ENCODE measurements around the gene SFMBT2. TPM values are rescaled to one million over a fixed set of nuclear protein-coding genes. Genes with fewer than 3 reads are reported as not detected.
"Not testable (repeated sequence)": the region's sequence is repeated elsewhere in the genome, so short reads cannot be mapped to it uniquely, and the experiment has no call there.

SFMBT2 gene
- total RNA-seq, 1 experiment from 2014 or later: 1.3 TPM

DNA sequence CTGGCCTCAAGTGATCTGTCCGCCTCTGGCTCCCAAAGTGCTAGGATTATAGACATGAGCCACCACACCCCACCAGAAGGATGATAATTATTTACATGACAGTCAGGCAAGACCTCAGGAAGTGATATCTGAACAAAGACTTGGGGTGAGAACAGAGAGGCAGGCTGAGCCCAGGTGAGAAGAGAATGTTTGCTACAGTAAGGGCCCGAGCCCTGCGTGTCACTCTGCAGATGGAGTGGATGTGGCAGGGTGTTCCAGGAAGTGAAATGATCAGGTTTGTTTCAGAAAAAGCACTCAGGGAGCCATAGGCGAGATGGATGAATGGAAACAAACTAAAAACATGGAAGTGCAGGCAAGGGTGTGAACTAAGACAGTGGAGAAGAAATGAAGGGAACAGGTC is 22.2 kb downstream of the SFMBT2 start:
- no peak overlapping the region for H3K4me3 ChIP-seq (ENCODE audit: low read depth in 2 of 2, low read length in 2 of 2)
- BruUV-seq (replicated peaks): no TSS peak
- CTCF ChIA-PET: no interaction called here
- in situ Hi-C loops (cut with HindIII; ENCODE audit: low pct_unique_long_range_greater_than_20kb, low sequenced_read_pairs) (no loop called here), intact Hi-C loops (cut with micrococcal nuclease; ENCODE audit: unreplicated experiment) (no loop called here)
- ATAC-seq: no peak
- no peak overlapping the region for H3K27ac ChIP-seq (ENCODE audit: low read length)
- no peak for TF ChIP-seq SIN3A (IDR thresholded peaks at IDR 0.05; ENCODE audit: borderline replicate concordance, insufficient read depth, low read depth, low read length)
- TF ChIP-seq TCF7L2 (IDR thresholded peaks at IDR 0.05; ENCODE audit: low read depth, low read length): no peak
- no peak for TF ChIP-seq POLR2AphosphoS5 (IDR thresholded peaks at IDR 0.05; ENCODE audit: low read depth, low read length)
- TF ChIP-seq, protein P1, sequence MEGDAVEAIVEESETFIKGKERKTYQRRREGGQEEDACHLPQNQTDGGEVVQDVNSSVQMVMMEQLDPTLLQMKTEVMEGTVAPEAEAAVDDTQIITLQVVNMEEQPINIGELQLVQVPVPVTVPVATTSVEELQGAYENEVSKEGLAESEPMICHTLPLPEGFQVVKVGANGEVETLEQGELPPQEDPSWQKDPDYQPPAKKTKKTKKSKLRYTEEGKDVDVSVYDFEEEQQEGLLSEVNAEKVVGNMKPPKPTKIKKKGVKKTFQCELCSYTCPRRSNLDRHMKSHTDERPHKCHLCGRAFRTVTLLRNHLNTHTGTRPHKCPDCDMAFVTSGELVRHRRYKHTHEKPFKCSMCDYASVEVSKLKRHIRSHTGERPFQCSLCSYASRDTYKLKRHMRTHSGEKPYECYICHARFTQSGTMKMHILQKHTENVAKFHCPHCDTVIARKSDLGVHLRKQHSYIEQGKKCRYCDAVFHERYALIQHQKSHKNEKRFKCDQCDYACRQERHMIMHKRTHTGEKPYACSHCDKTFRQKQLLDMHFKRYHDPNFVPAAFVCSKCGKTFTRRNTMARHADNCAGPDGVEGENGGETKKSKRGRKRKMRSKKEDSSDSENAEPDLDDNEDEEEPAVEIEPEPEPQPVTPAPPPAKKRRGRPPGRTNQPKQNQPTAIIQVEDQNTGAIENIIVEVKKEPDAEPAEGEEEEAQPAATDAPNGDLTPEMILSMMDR (IDR thresholded peaks at IDR 0.05): no peak
- TF ChIP-seq, protein P2, sequence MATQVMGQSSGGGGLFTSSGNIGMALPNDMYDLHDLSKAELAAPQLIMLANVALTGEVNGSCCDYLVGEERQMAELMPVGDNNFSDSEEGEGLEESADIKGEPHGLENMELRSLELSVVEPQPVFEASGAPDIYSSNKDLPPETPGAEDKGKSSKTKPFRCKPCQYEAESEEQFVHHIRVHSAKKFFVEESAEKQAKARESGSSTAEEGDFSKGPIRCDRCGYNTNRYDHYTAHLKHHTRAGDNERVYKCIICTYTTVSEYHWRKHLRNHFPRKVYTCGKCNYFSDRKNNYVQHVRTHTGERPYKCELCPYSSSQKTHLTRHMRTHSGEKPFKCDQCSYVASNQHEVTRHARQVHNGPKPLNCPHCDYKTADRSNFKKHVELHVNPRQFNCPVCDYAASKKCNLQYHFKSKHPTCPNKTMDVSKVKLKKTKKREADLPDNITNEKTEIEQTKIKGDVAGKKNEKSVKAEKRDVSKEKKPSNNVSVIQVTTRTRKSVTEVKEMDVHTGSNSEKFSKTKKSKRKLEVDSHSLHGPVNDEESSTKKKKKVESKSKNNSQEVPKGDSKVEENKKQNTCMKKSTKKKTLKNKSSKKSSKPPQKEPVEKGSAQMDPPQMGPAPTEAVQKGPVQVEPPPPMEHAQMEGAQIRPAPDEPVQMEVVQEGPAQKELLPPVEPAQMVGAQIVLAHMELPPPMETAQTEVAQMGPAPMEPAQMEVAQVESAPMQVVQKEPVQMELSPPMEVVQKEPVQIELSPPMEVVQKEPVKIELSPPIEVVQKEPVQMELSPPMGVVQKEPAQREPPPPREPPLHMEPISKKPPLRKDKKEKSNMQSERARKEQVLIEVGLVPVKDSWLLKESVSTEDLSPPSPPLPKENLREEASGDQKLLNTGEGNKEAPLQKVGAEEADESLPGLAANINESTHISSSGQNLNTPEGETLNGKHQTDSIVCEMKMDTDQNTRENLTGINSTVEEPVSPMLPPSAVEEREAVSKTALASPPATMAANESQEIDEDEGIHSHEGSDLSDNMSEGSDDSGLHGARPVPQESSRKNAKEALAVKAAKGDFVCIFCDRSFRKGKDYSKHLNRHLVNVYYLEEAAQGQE (IDR thresholded peaks at IDR 0.05; ENCODE audit: insufficient read depth in 1 of 2, low read depth in 2 of 2, low read length in 1 of 2): no peak
- no peaks in the 10 kb centered on the region for H3K27me3 ChIP-seq (ENCODE audit: control insufficient read depth, insufficient read depth, low read length)
- no peaks in the 10 kb centered on the region for H3K4me1 ChIP-seq (ENCODE audit: control insufficient read depth, insufficient read depth, low read length)
- H3K9me3 ChIP-seq (ENCODE audit: control insufficient read depth, insufficient read depth, low read depth, low read length): no peaks in the 10 kb centered on the region
- no peak for DNase-seq (ENCODE audit: low read depth, low spot score)
- no peaks in the 10 kb centered on the region for H3K36me3 ChIP-seq (ENCODE audit: control insufficient read depth, insufficient read depth, low read length)
- POLR2A ChIA-PET: no interaction called here

- H3K4me3 ChIP-seq (ENCODE audit: low read depth in 2 of 2, low read length in 2 of 2); H3K36me3 ChIP-seq (ENCODE audit: control insufficient read depth, insufficient read depth, low read length); DNase-seq (ENCODE audit: low read depth, low spot score); H3K9me3 ChIP-seq (ENCODE audit: control insufficient read depth, insufficient read depth, low read depth, low read length); ATAC-seq; H3K27ac ChIP-seq (ENCODE audit: low read length); CTCF ChIA-PET; H3K27me3 ChIP-seq (ENCODE audit: control insufficient read depth, insufficient read depth, low read length); intact Hi-C loops (cut with micrococcal nuclease; ENCODE audit: unreplicated experiment); POLR2A ChIA-PET; in situ Hi-C loops (cut with HindIII; ENCODE audit: low pct_unique_long_range_greater_than_20kb, low sequenced_read_pairs); BruUV-seq (replicated peaks); H3K4me1 ChIP-seq (ENCODE audit: control insufficient read depth, insufficient read depth, low read length): not testable (repeated sequence)
Observed at GRCh38 chr10:7388149-7388548, 22.7 kb downstream of the SFMBT2 start.

- Histone ChIP-seq H3K9me3 (ENCODE audit: control insufficient read depth, insufficient read depth, low read depth, low read length) (no peaks in the 10 kb centered on the region), H3K27me3 (ENCODE audit: control insufficient read depth, insufficient read depth, low read length) (no peaks in the 10 kb centered on the region), H3K36me3 (ENCODE audit: control insufficient read depth, insufficient read depth, low read length) (no peaks in the 10 kb centered on the region), H3K4me1 (ENCODE audit: control insufficient read depth, insufficient read depth, low read length) (no peaks in the 10 kb centered on the region), H3K27ac (ENCODE audit: low read length) (no peak overlapping the region), H3K4me3 (ENCODE audit: low read depth in 2 of 2, low read length in 2 of 2) (no peak overlapping the region)
- ChIA-PET CTCF (no interaction called here), POLR2A (no interaction called here)
- no peak for ATAC-seq
- intact Hi-C loops (cut with micrococcal nuclease; ENCODE audit: unreplicated experiment) (no loop called here), in situ Hi-C loops (cut with HindIII; ENCODE audit: low pct_unique_long_range_greater_than_20kb, low sequenced_read_pairs) (no loop called here)
- no TSS peak for BruUV-seq (replicated peaks)
- TF ChIP-seq SIN3A (IDR thresholded peaks at IDR 0.05; ENCODE audit: borderline replicate concordance, insufficient read depth, low read depth, low read length): no peak
- TF ChIP-seq, protein P1 (IDR thresholded peaks at IDR 0.05): no peak
- TF ChIP-seq, protein P2 (IDR thresholded peaks at IDR 0.05; ENCODE audit: insufficient read depth in 1 of 2, low read depth in 2 of 2, low read length in 1 of 2): no peak
- TF ChIP-seq POLR2AphosphoS5 (IDR thresholded peaks at IDR 0.05; ENCODE audit: low read depth, low read length): no peak
- TF ChIP-seq TCF7L2 (IDR thresholded peaks at IDR 0.05; ENCODE audit: low read depth, low read length): no peak
- no peak for DNase-seq (ENCODE audit: low read depth, low spot score)
Observed at GRCh38 chr10:7385114-7385513, 25.7 kb downstream of the SFMBT2 start.

All from Panc1 (cell line).